Activated CD8-positive, alpha-beta T cell treated with anti-CD3 and anti-CD28 coated beads for 36 hours (primary cell): ENCODE data around the gene GLYATL2. TPM values are rescaled to one million over a fixed set of nuclear protein-coding genes. Genes with fewer than 3 reads are reported as not detected.

Experiments used
- ATAC-seq: fragments of 200-7000 bp; cut with Tn5 transposase; one replicate; pipeline ENCODE4 v1.10.0; 2021; ENCODE audit warnings: mild to moderate bottlenecking, moderate library complexity
- CTCF ChIA-PET: fragments of 350-600 bp; sonication (Branson Sonifier 250); formaldehyde crosslinking; loops from one replicate; lab custom pipeline; 2021; ENCODE audit warnings: antibody characterized with exemption; lab: Charles Lee
- POLR2A ChIA-PET: fragments of 350-600 bp; sonication (Branson Sonifier 250); formaldehyde crosslinking; loops from one replicate; lab custom pipeline; 2021; ENCODE audit warnings: antibody characterized with exemption; lab: Charles Lee
- DNase-seq: peaks from one replicate; pipeline ENCODE4 v3.0.0-alpha.2; 2020
- H3K27ac Mint-ChIP-seq: one replicate; pipeline ENCODE4 v1.8.0; 2021; ENCODE audit warnings: mild to moderate bottlenecking, mixed read lengths
- H3K27me3 Mint-ChIP-seq: one replicate; pipeline ENCODE4 v1.8.0; 2021; ENCODE audit warnings: mixed read lengths
- H3K36me3 Mint-ChIP-seq: one replicate; pipeline ENCODE4 v1.8.0; 2021; ENCODE audit warnings: low read depth, mixed read lengths
- H3K4me1 Mint-ChIP-seq: one replicate; pipeline ENCODE4 v1.8.0; 2021; ENCODE audit warnings: low read depth, mixed read lengths
- H3K4me3 Mint-ChIP-seq: one replicate; pipeline ENCODE4 v1.8.0; 2021; ENCODE audit warnings: mild to moderate bottlenecking, moderate library complexity, mixed read lengths
- H3K9me3 Mint-ChIP-seq: one replicate; pipeline ENCODE4 v1.8.0; 2021; ENCODE audit warnings: mixed read lengths
- intact Hi-C: fragments of 100-400 bp; cut with micrococcal nuclease; formaldehyde crosslinking; loops from one replicate; pipeline ENCODE4 v1.10.0; 2022
- total RNA-seq, 2 experiments: library from RNA; stranded (reverse); gene quantifications; one replicate each; pipeline ENCODE4 v1.2.3, GENCODE V29; 2021
- TF ChIP-seq, protein P1 (sequence below): fragments of 200-600 bp; IDR thresholded peaks from one replicate; pipeline ENCODE4 v1.8.0; 2022; ENCODE audit warnings: antibody characterized with exemption, mild to moderate bottlenecking

GLYATL2 gene
- total RNA-seq, 2 experiments from 2014 or later, result not detected

DNA sequence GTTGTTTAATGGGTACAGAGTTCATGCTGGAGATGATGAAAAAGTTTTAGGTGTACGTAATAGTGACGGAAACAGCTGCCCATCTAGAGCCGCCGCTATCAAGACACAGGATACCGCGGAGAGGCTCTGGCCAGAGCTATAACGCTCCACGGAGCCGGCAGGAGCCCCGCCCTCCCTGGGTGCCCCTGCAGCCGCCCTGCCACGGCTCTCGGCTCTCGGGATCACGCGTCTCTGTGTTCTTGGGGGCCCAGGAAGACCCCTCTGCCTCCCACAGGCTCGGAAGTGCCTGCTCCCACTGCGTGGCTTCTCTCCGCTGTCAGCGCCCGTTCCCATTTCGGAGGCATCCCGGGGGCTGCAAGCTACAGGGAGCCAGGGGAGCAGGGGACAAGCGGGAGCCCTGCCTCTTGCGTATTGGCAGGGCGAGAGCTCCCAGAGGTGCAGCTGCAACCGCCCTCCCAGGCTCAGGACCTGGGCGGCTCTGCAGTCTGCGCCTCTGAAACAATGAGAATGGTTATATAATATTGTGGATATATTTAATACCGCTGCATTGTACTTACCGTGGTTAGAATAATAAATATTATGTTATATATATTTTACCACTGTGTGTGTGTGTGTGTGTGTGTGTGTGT, 13.7 kb downstream of the GLYATL2 start:
- no peak for DNase-seq
- peaks cover 16% of the 10 kb centered on the region for H3K27me3 Mint-ChIP-seq
- no peak overlapping the region for H3K27ac Mint-ChIP-seq
- ChIA-PET CTCF (no interaction called here), POLR2A (no interaction called here)
- H3K4me1 Mint-ChIP-seq, result no peaks in the 10 kb centered on the region
- intact Hi-C loops, result no loop called here
- no peaks in the 10 kb centered on the region for H3K9me3 Mint-ChIP-seq
- H3K4me3 Mint-ChIP-seq, result no peak overlapping the region
- TF ChIP-seq, protein P1, sequence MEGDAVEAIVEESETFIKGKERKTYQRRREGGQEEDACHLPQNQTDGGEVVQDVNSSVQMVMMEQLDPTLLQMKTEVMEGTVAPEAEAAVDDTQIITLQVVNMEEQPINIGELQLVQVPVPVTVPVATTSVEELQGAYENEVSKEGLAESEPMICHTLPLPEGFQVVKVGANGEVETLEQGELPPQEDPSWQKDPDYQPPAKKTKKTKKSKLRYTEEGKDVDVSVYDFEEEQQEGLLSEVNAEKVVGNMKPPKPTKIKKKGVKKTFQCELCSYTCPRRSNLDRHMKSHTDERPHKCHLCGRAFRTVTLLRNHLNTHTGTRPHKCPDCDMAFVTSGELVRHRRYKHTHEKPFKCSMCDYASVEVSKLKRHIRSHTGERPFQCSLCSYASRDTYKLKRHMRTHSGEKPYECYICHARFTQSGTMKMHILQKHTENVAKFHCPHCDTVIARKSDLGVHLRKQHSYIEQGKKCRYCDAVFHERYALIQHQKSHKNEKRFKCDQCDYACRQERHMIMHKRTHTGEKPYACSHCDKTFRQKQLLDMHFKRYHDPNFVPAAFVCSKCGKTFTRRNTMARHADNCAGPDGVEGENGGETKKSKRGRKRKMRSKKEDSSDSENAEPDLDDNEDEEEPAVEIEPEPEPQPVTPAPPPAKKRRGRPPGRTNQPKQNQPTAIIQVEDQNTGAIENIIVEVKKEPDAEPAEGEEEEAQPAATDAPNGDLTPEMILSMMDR, result no peak
- ATAC-seq, result no peak
- no peaks in the 10 kb centered on the region for H3K36me3 Mint-ChIP-seq

DNA sequence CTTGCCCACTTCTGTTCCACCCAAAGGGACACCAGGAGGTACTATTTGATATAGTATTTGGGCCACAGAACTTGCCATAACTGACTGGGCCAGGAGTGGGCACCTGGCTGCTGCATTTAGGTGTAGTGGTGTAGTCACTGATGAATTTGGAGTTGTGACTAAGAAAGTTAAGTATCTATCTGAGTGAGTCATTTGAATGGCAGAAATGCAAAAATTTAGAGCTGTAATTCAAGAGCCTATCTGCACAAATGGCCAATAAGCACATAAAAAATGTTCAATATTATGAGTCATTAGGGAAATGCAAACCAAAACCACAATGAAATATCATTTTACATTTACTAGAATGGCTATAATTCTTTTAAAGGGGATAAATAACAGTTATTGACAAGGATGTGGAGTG, 14.7 kb downstream of the GLYATL2 start:
- Mint-ChIP-seq H3K9me3 (no peaks in the 10 kb centered on the region), H3K27ac (no peak overlapping the region), H3K4me3 (no peak overlapping the region), H3K27me3 (peaks cover 16% of the 10 kb centered on the region), H3K4me1 (no peaks in the 10 kb centered on the region), H3K36me3 (no peaks in the 10 kb centered on the region)
- CTCF ChIA-PET, result no interaction called here
- TF ChIP-seq, protein P1, result no peak
- ATAC-seq (peak; percentile 53), DNase-seq (peak; percentile 1)
- intact Hi-C loops, result no loop called here
- POLR2A ChIA-PET, result no interaction called here

DNA sequence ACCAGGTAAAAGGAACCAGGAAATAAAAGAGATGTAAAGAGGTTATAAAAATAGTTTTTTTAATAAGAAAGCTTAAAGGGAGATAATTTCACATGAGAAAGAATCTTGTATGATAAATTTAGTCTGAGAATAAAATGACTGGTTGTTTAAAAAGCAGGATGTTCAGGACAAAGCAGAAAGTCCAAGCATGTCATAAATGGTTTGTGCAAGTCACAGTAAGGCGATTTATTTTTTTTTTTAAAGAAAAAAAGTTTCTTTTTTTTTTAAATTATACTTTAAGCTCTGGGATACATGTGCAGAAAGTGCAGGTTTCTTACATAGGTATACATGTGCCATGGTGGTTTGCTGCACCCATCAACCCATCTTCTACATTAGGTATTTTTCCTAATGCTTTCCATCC, 30.8 kb downstream of the GLYATL2 start:
- intact Hi-C loops, result no loop called here
- TF ChIP-seq, protein P1, result no peak
- peaks cover 5% of the 10 kb centered on the region for H3K27me3 Mint-ChIP-seq
- H3K4me1 Mint-ChIP-seq, result no peaks in the 10 kb centered on the region
- DNase-seq (no peak), ATAC-seq (no peak)
- peaks cover 11% of the 10 kb centered on the region for H3K9me3 Mint-ChIP-seq
- no peak overlapping the region for H3K4me3 Mint-ChIP-seq
- ChIA-PET POLR2A (no interaction called here), CTCF (no interaction called here)
- H3K27ac Mint-ChIP-seq, result no peak overlapping the region
- no peaks in the 10 kb centered on the region for H3K36me3 Mint-ChIP-seq

DNA sequence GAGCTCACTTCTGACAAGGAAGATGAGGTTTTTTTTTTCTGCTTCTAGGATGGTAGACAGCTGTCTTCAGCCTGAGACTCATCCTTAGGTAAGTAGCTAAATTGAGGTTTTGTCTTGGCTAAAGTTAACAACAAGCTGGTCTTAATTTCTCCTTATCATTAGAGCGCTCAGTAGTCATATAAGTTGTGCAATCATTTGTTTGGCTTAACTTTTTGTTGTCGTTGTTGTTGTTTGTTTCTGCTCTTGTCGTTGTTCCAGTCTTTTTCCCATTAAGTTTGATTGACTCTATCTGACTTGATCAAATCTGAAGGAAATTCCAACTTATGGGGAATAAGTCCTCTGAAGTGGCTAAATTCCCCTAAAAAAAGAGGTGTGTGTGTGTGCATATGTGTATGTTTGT, 33.0 kb downstream of the GLYATL2 start:
- TF ChIP-seq, protein P1, result no peak

DNA sequence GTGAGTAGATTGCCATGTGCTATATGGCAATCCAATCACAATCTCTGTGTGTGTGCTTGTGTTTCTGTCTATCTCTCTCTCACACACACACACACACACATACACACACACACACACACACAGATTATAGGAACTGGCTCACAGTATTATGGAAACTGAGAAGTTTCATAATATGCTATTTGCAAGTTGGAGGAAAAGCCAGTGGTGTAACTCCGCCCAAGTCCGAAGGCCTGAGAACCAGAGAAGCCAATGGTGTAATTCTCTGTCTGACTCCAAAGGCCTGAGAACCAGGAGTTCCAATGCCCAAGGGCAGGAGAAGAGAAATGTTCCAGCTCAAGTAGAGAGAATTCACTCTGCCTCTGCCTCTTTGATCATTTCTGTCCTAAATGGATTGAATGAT, 37.2 kb downstream of the GLYATL2 start:
- Mint-ChIP-seq H3K9me3 (no peaks in the 10 kb centered on the region), H3K27ac (no peak overlapping the region), H3K36me3 (no peaks in the 10 kb centered on the region), H3K4me3 (no peak overlapping the region), H3K4me1 (no peaks in the 10 kb centered on the region), H3K27me3 (peaks cover 3% of the 10 kb centered on the region)
- intact Hi-C loops, result no loop called here
- ATAC-seq, result no peak
- CTCF ChIA-PET, result no interaction called here
- TF ChIP-seq, protein P1, result no peak
- POLR2A ChIA-PET, result no interaction called here
- DNase-seq, result no peak

More for the DNA sequence above, 33.0 kb downstream of the GLYATL2 start:
- intact Hi-C loops, result no loop called here
- Mint-ChIP-seq H3K4me1 (no peaks in the 10 kb centered on the region), H3K4me3 (no peak overlapping the region), H3K27me3 (peaks cover 3% of the 10 kb centered on the region), H3K9me3 (peaks cover 4% of the 10 kb centered on the region), H3K27ac (no peak overlapping the region), H3K36me3 (no peaks in the 10 kb centered on the region)
- ChIA-PET POLR2A (no interaction called here), CTCF (no interaction called here)
- DNase-seq (no peak), ATAC-seq (no peak)
